ENCODE results near the gene RAB17. TPM values are rescaled to one million over a fixed set of nuclear protein-coding genes. Genes with fewer than 3 reads are reported as not detected.

RAB17 gene
- total RNA-seq, 1 experiment from 2014 or later, result 17.2 TPM

DNA sequence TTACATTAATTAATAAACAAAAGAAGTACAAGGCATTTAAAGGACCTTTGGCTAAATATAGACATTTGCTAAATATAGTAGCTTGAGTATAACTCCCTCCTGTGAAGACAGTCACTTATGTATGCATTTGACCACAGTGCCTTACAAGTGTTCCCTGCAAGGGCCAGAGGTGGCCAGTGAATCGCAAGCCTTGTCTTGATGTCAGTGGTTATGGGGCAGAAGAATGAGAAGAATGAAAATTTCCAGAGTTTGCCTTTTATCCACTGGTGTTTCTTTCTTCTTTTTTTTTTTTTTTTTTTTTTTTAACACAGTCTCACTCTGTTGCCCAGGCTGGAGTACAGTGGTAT is 38.6 kb upstream of the RAB17 start:
- no peak overlapping the region for H3K27ac Mint-ChIP-seq (ENCODE audit: low read depth, unreplicated experiment)

DNA sequence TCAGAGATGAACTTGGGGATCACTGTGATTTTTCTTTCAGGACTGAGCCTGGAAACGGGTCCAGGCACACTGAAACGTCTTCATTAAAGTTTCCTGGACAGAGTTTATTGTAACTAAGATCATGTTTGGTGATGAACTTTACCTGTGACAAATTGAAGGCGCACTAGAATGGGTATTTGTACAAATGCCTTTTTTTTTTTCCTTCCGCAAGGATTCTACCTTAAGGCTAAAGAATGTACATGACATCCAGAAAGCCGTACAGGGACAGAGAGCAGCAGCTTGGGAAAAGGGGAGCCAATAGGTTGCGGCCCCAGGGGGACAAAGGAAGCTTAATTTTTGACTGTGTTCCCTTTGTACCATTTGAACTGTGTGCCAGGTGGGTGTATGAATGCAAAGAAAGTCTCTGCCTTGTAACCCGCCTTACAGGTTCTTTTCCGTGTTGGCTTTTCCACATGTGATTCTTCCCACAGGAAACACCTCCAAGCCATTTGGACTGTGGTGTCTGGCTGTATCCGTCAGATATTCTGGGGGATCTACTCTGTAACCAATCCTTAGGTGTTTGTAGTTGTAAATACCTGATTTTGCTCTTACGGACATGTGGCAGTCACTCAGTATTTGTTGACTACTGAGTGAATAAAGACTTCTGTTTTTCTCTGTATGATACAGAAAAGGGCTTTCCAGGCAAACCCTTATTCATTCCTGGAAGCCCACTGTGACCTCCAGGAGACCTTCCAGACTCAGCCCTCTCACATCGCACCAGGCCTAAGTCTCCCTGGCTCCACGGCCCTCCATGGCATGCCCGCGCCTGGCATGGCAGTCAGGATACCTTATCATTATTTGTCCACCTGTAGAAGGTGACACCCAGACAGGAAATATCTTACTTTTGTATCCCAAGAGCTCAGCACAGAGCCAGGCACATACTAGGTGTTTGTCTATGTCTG is 38.0 kb upstream of the RAB17 start:
- Mint-ChIP-seq H3K36me3 (ENCODE audit: insufficient read depth, unreplicated experiment) (peaks cover 6% of the 10 kb centered on the region), H3K4me1 (ENCODE audit: insufficient read depth, unreplicated experiment) (no peaks in the 10 kb centered on the region), H3K4me3 (ENCODE audit: unreplicated experiment) (peak overlapping the region; percentile 65), H3K27me3 (ENCODE audit: insufficient read depth, unreplicated experiment) (peaks cover 39% of the 10 kb centered on the region), H3K9me3 (ENCODE audit: unreplicated experiment) (no peaks in the 10 kb centered on the region), H3K27ac (ENCODE audit: low read depth, unreplicated experiment) (no peak overlapping the region)
- BruUV-seq (replicated peaks), result TSS peak; percentile 25
- TF ChIP-seq, protein P1, sequence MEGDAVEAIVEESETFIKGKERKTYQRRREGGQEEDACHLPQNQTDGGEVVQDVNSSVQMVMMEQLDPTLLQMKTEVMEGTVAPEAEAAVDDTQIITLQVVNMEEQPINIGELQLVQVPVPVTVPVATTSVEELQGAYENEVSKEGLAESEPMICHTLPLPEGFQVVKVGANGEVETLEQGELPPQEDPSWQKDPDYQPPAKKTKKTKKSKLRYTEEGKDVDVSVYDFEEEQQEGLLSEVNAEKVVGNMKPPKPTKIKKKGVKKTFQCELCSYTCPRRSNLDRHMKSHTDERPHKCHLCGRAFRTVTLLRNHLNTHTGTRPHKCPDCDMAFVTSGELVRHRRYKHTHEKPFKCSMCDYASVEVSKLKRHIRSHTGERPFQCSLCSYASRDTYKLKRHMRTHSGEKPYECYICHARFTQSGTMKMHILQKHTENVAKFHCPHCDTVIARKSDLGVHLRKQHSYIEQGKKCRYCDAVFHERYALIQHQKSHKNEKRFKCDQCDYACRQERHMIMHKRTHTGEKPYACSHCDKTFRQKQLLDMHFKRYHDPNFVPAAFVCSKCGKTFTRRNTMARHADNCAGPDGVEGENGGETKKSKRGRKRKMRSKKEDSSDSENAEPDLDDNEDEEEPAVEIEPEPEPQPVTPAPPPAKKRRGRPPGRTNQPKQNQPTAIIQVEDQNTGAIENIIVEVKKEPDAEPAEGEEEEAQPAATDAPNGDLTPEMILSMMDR (IDR thresholded peaks at IDR 0.05; ENCODE audit: unreplicated experiment), result no peak
- ChIA-PET POLR2A (interaction anchor here (0.8 to 1.2 kb wide), 3 partner anchors 10 to 56 kb away, joined by 3 read pairs; no protein-coding TSS in a partner anchor), CTCF (no interaction called here)
- intact Hi-C loops (cut with micrococcal nuclease), result no loop called here
- DNase-seq (ENCODE audit: unreplicated experiment), result no peak

More for the DNA sequence above, 38.6 kb upstream of the RAB17 start:
- peaks cover 6% of the 10 kb centered on the region for H3K36me3 Mint-ChIP-seq (ENCODE audit: insufficient read depth, unreplicated experiment)
- no peaks in the 10 kb centered on the region for H3K9me3 Mint-ChIP-seq (ENCODE audit: unreplicated experiment)
- ChIA-PET POLR2A (interaction anchor here (0.8 kb wide), 1 partner anchor 10 kb away, joined by 3 read pairs; no protein-coding TSS in a partner anchor), CTCF (no interaction called here)
- DNase-seq (ENCODE audit: unreplicated experiment), result no peak
- BruUV-seq (replicated peaks), result no TSS peak
- H3K4me3 Mint-ChIP-seq (ENCODE audit: unreplicated experiment), result no peak overlapping the region
- peaks cover 32% of the 10 kb centered on the region for H3K27me3 Mint-ChIP-seq (ENCODE audit: insufficient read depth, unreplicated experiment)
- H3K4me1 Mint-ChIP-seq (ENCODE audit: insufficient read depth, unreplicated experiment), result no peaks in the 10 kb centered on the region
- TF ChIP-seq, protein P1 (IDR thresholded peaks at IDR 0.05; ENCODE audit: unreplicated experiment), result no peak
- intact Hi-C loops (cut with micrococcal nuclease), result no loop called here

DNA sequence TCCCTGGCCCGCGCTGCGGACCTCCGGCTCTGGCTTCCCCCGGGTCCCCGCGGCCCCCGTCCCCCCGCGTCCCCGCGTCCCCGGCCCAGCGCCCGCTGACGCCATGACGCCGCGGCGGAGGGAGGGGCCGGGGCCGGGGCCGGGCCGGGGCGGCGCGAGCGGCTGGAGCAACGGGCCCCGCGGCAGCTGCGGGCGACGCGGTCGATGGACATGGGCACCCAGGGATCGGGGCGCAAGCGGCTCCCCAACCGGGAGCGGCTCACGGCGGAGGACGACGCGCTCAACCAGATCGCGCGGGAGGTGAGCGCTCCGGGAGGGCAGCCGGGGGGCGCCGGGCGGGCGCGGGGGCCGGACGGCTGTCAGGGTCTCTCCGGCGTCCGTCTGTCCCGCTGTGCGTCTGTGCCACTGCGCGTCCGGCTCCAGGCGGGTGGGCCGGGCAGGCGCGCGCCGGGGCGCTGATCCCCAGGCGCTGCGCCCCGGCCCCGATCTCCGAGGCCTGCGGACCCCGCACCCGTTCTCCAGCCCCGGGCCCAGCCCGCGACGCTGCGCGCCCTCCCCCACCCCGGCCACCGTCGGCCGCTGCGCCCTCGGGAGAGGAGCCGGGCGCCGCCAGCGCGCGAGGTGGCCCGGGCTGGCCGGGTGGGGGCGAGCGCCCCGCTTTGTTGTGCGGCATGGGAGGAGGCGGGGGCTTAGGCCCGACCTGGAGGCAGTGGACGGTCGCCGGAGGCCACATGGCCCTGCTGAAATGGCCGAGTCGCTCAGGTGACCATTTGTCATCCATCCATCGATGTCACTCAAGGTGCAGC is 37.1 kb upstream of the RAB17 start, which contains the start of gene LRRFIP1:
LRRFIP1 (plus strand) TSS at position 147 of the 806 bp plus-strand sequence; CDS start at position 205, 58 bp downstream.
- TF ChIP-seq, protein P1 (IDR thresholded peaks at IDR 0.05; ENCODE audit: unreplicated experiment), result no peak
- H3K4me3 Mint-ChIP-seq (ENCODE audit: unreplicated experiment), result peak within 1 kb of the TSS; percentile 65
- peaks cover 6% of the 10 kb centered on the region for H3K36me3 Mint-ChIP-seq (ENCODE audit: insufficient read depth, unreplicated experiment)
- no peak for DNase-seq (ENCODE audit: unreplicated experiment)
- no peak within 1 kb of the TSS for H3K27ac Mint-ChIP-seq (ENCODE audit: low read depth, unreplicated experiment)
- peaks cover 41% of the 10 kb centered on the region for H3K27me3 Mint-ChIP-seq (ENCODE audit: insufficient read depth, unreplicated experiment)
- POLR2A ChIA-PET, result interaction anchor here (0.9 to 1.2 kb wide), 2 partner anchors 46 to 56 kb away, joined by 3 read pairs; no protein-coding TSS in a partner anchor
- CTCF ChIA-PET, result no interaction called here
- H3K4me1 Mint-ChIP-seq (ENCODE audit: insufficient read depth, unreplicated experiment), result no peaks in the 10 kb centered on the region
- BruUV-seq (replicated peaks), result no TSS peak
- intact Hi-C loops (cut with micrococcal nuclease), result no loop called here
- H3K9me3 Mint-ChIP-seq (ENCODE audit: unreplicated experiment), result no peaks in the 10 kb centered on the region
